ENCODE measurements around the gene SERINC3.

- TF ChIP-seq CTCF (IDR thresholded peaks at IDR 0.05; ENCODE audit: insufficient read depth, low read depth, low read length) (no peak), EZH2 (IDR thresholded peaks at IDR 0.05; ENCODE audit: insufficient read depth, low read length) (no peak)
Observed at GRCh38 chr20:44494266-44494665, 27.6 kb downstream of the SERINC3 start.

Measured in astrocyte (in vitro differentiated cells and primary cell).